GM12874 (cell line): ENCODE data around the gene SCTR.

Experiments
- CTCF ChIP-seq: IDR thresholded peaks from 2 replicates; pipeline ENCODE4 v1.5.1; 2011; ENCODE audit warnings: low read depth, mild to moderate bottlenecking, control low read depth, low read length, moderate library complexity; ENCODE audit not compliant: insufficient read depth

SCTR gene

GRCh38 chr2:119523383-119523951 lies 816 bp downstream of the SCTR start:
- TF ChIP-seq CTCF = no peak

DNA sequence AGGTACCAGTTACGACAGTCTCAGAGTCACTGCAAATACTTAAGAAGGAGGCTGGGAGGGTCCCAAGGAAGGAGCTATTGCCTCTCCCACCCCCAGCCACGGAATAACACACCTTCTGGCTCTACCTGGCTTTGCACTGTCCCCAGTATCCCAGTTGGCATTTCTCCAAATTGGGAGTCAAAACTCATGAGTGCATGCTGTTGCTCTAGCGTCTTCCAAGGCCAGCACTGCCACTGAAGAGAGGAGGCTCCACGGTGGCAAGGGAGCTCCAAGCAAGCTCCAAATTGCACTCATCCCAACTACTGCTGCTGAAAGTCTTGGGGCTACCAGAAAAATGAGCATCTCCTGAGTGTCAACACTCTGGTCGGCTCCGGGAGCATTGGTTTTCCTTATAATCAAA lies 1.6 kb downstream of the SCTR start:
- TF ChIP-seq CTCF = no peak

- TF ChIP-seq CTCF = no peak
These were observed 2.7 kb downstream of the SCTR start for GRCh38 chr2:119521433-119522050.

DNA sequence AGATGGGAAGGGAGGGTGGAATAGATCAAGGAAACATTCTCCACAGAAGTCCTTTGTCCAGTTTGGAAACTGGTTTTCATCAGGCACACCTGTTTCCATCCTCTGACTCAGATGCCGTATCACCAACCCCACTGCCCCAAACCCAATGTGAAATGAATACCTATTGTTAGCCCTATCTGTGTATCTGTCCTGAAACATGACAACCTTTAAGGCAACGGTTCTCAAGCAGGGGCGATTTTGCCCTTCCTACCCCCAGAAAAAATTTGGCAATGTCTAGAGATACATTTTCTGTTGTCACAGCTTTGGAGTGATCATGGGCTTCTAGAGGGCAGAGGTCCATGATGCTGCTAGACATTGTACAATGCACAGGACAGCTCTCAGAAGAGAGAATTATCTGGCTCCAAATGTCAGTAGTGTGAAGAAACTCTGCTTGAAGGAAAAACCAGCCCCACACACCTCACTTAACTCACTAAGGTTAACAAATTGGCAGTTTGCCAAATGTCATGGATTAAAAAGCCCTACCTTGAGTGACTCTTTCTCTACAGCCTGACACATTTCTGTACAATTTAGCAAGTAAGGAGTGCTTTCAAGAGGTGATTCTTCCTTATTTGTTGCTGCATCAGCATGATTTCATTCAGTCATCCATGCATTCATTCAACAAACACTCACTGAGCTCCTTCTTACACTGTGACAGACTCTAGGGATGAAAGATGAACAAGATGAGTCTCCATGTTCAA lies 3.4 kb downstream of the SCTR start:
- TF ChIP-seq CTCF = no peak

- no peak for TF ChIP-seq CTCF
These were observed 5.2 kb downstream of the SCTR start for GRCh38 chr2:119519057-119519408.

DNA sequence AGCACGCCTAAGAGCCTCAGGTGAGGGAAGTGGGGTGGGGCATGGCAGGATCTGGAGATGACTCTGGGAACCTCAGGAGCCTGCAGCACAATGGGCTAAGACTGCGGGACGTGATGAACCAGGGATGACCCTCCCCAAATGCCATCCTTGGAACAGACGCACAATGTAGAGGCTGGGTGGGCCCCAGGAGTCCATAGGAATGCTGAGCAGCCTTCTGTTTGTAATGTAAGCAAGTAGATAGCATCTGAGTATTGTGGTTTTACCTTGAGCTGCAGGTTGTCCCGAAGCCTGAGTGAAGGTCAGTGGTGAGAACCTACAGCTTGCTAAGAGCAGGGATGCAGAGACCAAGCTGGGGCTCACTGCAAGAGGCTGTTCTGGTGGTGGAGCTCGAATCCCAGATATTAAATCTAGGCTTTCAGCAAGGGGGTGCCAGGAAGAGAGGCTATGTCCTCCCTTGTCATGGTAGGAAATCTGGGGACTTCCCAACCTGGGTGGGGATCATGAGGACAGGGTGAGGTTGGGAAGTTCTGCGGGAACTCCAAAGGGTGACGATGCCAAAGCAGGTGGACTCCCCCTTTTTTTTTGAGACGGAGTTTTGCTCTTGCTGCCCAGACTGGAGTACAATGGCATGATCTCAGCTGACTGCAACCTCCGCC lies 5.8 kb downstream of the SCTR start:
- no peak for TF ChIP-seq CTCF

GRCh38 chr2:119517433-119517832 lies 6.8 kb downstream of the SCTR start:
- TF ChIP-seq CTCF = peak; percentile 88
